OCI-LY1 (cell line): ENCODE results near the gene MED29.
A peak's percentile ranks its signal among the peaks of the same experiment; 100 is the strongest.

ENCODE experiments used
- H2AFZ ChIP-seq: fragments of 200-600 bp; sonication (generic), shearing (Covaris generic); 2 replicates; pipeline ENCODE4 v1.6.0; 2014; ENCODE audit warnings: antibody characterized with exemption, mild to moderate bottlenecking, low read length
- H3F3A ChIP-seq: fragments of 200-600 bp; sonication (generic), shearing (Covaris generic); 2 replicates; pipeline ENCODE4 v1.6.0; 2014; ENCODE audit warnings: mild to moderate bottlenecking, antibody characterized with exemption, low read length, moderate library complexity; ENCODE audit not compliant: insufficient read depth
- H3K27ac ChIP-seq: fragments of 200-600 bp; sonication (generic); 2 replicates; pipeline ENCODE4 v1.5.1; 2014; ENCODE audit warnings: low read length, mixed run types, mild to moderate bottlenecking, low read depth; ENCODE audit not compliant: poor library complexity, severe bottlenecking
- H3K27me3 ChIP-seq: fragments of 200-600 bp; sonication (generic); 2 replicates; pipeline ENCODE4 v1.6.0; 2014; ENCODE audit warnings: antibody characterized with exemption, mild to moderate bottlenecking, low read length, moderate library complexity; ENCODE audit not compliant: insufficient read depth
- H3K36me3 ChIP-seq: fragments of 200-600 bp; sonication (generic); 2 replicates; pipeline ENCODE4 v1.6.1; 2014; ENCODE audit warnings: mild to moderate bottlenecking, antibody characterized with exemption, low read length, moderate library complexity, mixed read lengths; ENCODE audit not compliant: insufficient read depth
- H3K4me1 ChIP-seq: fragments of 200-600 bp; sonication (generic); 2 replicates; pipeline ENCODE4 v1.5.1; 2014; ENCODE audit warnings: mild to moderate bottlenecking, low read length, moderate library complexity; ENCODE audit not compliant: insufficient read depth, severe bottlenecking
- H3K4me2 ChIP-seq: fragments of 200-600 bp; sonication (generic), shearing (Covaris generic); 2 replicates; pipeline ENCODE4 v1.6.1; 2014; ENCODE audit warnings: low read length
- H3K4me3 ChIP-seq: fragments of 200-600 bp; sonication (generic); 2 replicates; pipeline ENCODE4 v1.5.1; 2014; ENCODE audit warnings: low read length, low read depth, mild to moderate bottlenecking, mixed read lengths; ENCODE audit not compliant: poor library complexity, severe bottlenecking
- H3K79me2 ChIP-seq: fragments of 200-600 bp; shearing (Covaris generic); 2 replicates; pipeline ENCODE4 v1.6.1; 2016; ENCODE audit warnings: mixed run types, low read length, mixed read lengths; ENCODE audit not compliant: insufficient read depth
- H3K9ac ChIP-seq: fragments of 200-600 bp; sonication (generic), shearing (Covaris generic); 2 replicates; pipeline ENCODE4 v1.6.1; 2014; ENCODE audit warnings: mild to moderate bottlenecking, low read length, mixed read lengths
- H3K9me2 ChIP-seq: fragments of 200-600 bp; sonication (generic), shearing (Covaris generic); 2 replicates; pipeline ENCODE4 v1.6.1; 2014; ENCODE audit warnings: low read depth, mild to moderate bottlenecking, low read length, mixed read lengths
- H3K9me3 ChIP-seq: fragments of 200-600 bp; shearing (Covaris generic); 2 replicates; pipeline ENCODE4 v1.6.1; 2014; ENCODE audit warnings: low read length, mixed read lengths
- H4K20me1 ChIP-seq: fragments of 200-600 bp; sonication (generic), shearing (Covaris generic); 2 replicates; pipeline ENCODE4 v1.6.0; 2016; ENCODE audit warnings: mild to moderate bottlenecking, low read length; ENCODE audit not compliant: insufficient read depth
- CTCF ChIP-seq: fragments of 200-600 bp; sonication (generic), shearing (Covaris generic); IDR thresholded peaks from 2 replicates; pipeline ENCODE4 v1.5.1; 2017; ENCODE audit warnings: mild to moderate bottlenecking, antibody characterized with exemption, low read length, moderate library complexity, mixed read lengths
- EZH2 ChIP-seq: fragments of 200-600 bp; sonication (generic), shearing (Covaris generic); IDR thresholded peaks from 2 replicates; pipeline ENCODE4 v1.8.0; 2017; ENCODE audit warnings: borderline replicate concordance, mixed run types, mild to moderate bottlenecking, antibody characterized with exemption, low read length, moderate library complexity, mixed read lengths

MED29 gene

GRCh38 chr19:39415111-39416046 is 24.2 kb downstream of the MED29 start:
- H3K4me3 ChIP-seq = no peak overlapping the region
- peaks cover 4% of the 10 kb centered on the region for H3F3A ChIP-seq
- TF ChIP-seq EZH2 = no peak
- TF ChIP-seq CTCF = 0 out of 2 replicates have a peak, but pooled peaks have one; percentile 6
- H3K9ac ChIP-seq = no peak overlapping the region
- H3K36me3 ChIP-seq = peaks cover 11% of the 10 kb centered on the region; the same call in 1 of the 2 replicates
- no peaks in the 10 kb centered on the region for H3K79me2 ChIP-seq
- 0 out of 2 replicates have a peak overlapping the region, but pooled peaks have one; percentile 26 for H3K4me2 ChIP-seq
- no peaks in the 10 kb centered on the region for H4K20me1 ChIP-seq
- H2AFZ ChIP-seq = no peak overlapping the region
- no peaks in the 10 kb centered on the region for H3K27me3 ChIP-seq
- no peak overlapping the region for H3K27ac ChIP-seq
- no peaks in the 10 kb centered on the region for H3K9me3 ChIP-seq
- H3K4me1 ChIP-seq = peaks cover 22% of the 10 kb centered on the region
- H3K9me2 ChIP-seq = no peaks in the 10 kb centered on the region

GRCh38 chr19:39416152-39417120 is 25.3 kb downstream of the MED29 start:
- no peaks in the 10 kb centered on the region for H3F3A ChIP-seq
- no peak overlapping the region for H3K4me2 ChIP-seq
- TF ChIP-seq EZH2 = no peak
- TF ChIP-seq CTCF = no peak
- no peak overlapping the region for H3K9ac ChIP-seq
- H3K9me3 ChIP-seq = no peaks in the 10 kb centered on the region
- H3K4me1 ChIP-seq = peaks cover 12% of the 10 kb centered on the region
- H4K20me1 ChIP-seq = no peaks in the 10 kb centered on the region
- no peak overlapping the region for H2AFZ ChIP-seq
- H3K27me3 ChIP-seq = no peaks in the 10 kb centered on the region
- H3K36me3 ChIP-seq = peaks cover 14% of the 10 kb centered on the region; the same call in 1 of the 2 replicates
- no peaks in the 10 kb centered on the region for H3K9me2 ChIP-seq
- no peak overlapping the region for H3K27ac ChIP-seq
- no peak overlapping the region for H3K4me3 ChIP-seq
- no peaks in the 10 kb centered on the region for H3K79me2 ChIP-seq

DNA sequence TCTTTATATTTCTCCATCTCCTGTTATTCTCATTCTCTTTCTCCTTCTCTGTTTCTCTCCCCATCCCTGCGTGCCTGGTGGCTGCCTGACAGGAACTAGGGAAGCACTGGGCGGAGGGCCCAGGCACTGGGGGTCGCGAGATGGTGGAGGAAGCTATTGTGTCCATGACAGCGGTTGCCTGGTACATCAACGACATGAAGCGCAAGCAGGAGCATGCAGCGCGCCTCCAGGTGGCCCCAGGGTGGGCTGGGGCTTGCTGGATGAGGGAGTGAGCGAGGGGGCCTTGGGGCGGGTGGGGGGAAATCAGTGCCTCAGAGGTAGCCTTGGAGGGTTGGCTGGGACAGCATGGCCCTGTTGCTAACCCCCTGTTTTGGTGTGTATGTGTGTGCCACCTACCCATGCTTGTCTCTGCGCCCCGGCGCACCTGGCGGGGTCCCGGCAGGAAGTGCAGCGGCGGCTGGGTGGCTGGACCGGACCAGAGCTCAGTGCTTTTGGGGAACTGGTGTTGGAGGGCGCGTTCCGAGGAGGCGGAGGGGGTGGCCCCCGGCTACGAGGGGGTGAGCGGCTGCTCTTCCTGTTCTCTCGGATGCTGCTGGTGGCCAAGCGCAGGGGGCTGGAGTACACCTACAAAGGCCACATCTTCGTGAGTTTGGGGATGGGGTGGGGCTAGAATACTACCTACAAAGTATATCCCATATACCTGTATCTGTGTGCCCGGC is 26.4 kb downstream of the MED29 start:
- peaks cover 16% of the 10 kb centered on the region; the same call in 1 of the 2 replicates for H3K36me3 ChIP-seq
- TF ChIP-seq CTCF (no peak), EZH2 (no peak)
- H3K9me2 ChIP-seq = no peaks in the 10 kb centered on the region
- H4K20me1 ChIP-seq = no peaks in the 10 kb centered on the region
- no peaks in the 10 kb centered on the region for H3K27me3 ChIP-seq
- no peak overlapping the region for H3K4me2 ChIP-seq
- H3K9ac ChIP-seq = no peak overlapping the region
- H2AFZ ChIP-seq = no peak overlapping the region
- no peak overlapping the region for H3K4me3 ChIP-seq
- H3K9me3 ChIP-seq = no peaks in the 10 kb centered on the region
- H3K4me1 ChIP-seq = peaks cover 9% of the 10 kb centered on the region
- no peaks in the 10 kb centered on the region for H3K79me2 ChIP-seq
- H3F3A ChIP-seq = no peaks in the 10 kb centered on the region
- H3K27ac ChIP-seq = no peak overlapping the region
